ENCODE data around the gene ABCC1.

Gene ABCC1

GRCh38 chr16:15990902-15991301, 41.5 kb downstream of the ABCC1 start:
- DNase-seq (ENCODE audit: low read depth in 2 of 3, low spot score in 2 of 3) = no peak

DNA sequence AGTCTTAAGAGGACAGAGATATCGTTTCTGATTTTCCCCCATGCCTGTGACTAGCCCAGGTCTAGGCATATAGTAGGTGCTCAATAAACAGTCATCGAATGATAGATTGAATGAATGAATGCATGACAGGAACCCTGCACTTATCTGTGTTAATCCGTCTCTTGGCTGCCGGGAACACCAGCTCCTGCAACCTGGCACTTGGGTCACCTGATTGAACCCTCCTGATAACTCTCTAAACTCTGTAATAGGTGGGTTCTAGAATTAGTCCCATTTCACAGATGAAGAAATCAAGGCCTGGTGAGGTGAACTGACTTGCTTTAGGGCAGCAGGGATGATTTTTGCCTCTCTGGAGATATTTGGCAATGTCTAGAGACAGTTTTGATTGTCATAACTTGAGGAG, 43.7 kb downstream of the ABCC1 start:
- no peak for DNase-seq (ENCODE audit: low read depth in 2 of 3, low spot score in 2 of 3)

- DNase-seq (ENCODE audit: low read depth in 2 of 3, low spot score in 2 of 3) = no peak
Observed at GRCh38 chr16:15993541-15993940, 44.1 kb downstream of the ABCC1 start.

DNA sequence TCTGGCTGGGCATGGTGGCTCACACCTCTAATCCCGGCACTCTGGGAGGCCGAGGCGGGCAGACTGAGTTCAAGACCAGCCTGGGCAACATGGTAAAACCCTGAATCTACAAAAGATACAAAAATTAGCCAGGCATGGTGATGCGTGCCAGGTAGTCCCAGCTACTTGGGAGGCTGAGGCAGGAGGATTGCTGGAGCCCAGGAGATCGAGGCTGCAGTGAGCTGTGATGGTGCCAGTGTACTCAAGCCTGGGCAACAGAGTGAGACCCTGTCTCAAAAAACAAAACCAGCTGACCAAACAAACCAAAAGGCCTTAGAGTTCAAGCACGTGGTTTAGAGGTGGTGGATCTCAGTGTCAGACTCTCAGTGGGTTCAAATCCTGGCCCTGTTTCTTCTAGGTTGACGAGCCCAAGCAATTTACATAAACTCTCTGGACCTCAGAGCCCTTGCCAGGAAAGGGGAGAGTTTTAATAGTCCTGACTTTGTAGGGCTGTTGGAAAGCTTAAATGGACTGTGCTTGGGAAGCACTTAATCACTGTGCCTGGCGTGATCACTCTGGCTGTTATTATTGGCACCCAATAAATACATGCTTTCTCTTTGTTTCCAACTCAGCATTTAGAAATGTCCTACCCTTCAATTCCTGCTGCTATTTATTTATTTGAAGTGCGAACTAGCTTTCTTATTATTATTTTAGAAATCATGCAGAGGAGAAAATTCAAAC, 44.7 kb downstream of the ABCC1 start:
- DNase-seq (ENCODE audit: low read depth in 2 of 3, low spot score in 2 of 3) = no peak

- DNase-seq (ENCODE audit: low read depth in 2 of 3, low spot score in 2 of 3) = no peak
Observed at GRCh38 chr16:15996432-15997109, 47.2 kb downstream of the ABCC1 start.

DNA sequence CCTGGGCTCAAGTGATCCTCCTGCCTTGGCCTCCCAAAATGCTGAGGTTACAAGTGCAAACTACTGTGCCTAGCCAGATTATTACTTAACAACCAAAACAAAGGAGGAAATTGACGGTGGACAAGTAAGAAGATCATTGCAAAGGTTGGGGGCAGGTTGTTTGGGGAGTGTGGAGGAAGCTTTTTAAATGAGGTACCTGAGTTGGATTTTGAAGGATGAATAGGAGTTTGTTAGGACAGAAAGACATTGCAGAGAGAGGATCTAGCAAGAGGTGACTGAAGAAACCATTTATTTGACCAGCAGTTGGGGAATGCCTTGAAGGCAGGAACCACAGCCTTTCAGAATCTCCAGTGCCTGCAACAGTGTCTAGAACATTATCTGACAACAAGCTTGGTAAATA, 51.3 kb downstream of the ABCC1 start:
- DNase-seq (ENCODE audit: low read depth in 2 of 3, low spot score in 2 of 3) = no peak

DNA sequence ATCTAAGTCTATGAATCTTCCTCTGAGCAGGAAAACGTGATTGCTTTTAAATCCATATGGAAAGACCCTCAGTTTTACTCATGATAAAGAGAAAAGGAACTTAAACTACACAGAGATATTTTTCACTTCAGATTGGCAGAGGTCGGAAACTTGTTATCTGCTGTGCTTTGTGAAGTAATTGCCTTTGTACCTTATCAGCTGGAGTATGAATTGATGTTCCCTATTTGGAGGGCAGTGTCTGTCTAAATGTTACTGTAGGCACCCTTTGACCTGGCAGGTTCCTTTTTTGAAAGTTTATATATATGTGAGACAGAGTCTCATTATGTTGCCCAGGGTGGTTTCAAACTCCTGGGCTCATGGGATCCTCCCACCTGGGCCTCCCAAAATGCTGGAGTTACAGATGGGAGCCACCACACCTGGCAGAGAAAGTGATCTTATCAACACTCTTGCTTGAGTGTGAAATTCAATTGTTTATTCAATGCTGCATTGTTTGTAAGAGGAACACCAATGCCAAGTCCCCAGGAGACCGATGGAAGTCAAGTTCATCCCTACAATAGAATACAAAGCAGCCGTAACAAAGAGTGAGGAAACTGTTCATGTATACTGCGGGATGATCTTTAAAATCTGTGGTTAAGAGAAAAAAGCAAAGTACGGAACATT, 52.3 kb downstream of the ABCC1 start:
- no peak for DNase-seq (ENCODE audit: low read depth in 2 of 3, low spot score in 2 of 3)

- no peak for DNase-seq (ENCODE audit: low read depth in 2 of 3, low spot score in 2 of 3)
Observed at GRCh38 chr16:16003719-16004313, 54.4 kb downstream of the ABCC1 start.

GRCh38 chr16:16004314-16004749, 54.9 kb downstream of the ABCC1 start:
- no peak for DNase-seq (ENCODE audit: low read depth in 2 of 3, low spot score in 2 of 3)

- DNase-seq (ENCODE audit: low read depth in 2 of 3, low spot score in 2 of 3) = no peak
Observed at GRCh38 chr16:16005721-16006120, 56.3 kb downstream of the ABCC1 start.

- no peak for DNase-seq (ENCODE audit: low read depth in 2 of 3, low spot score in 2 of 3)
Observed at GRCh38 chr16:16006650-16007049, 57.2 kb downstream of the ABCC1 start.

- DNase-seq (ENCODE audit: low read depth in 2 of 3, low spot score in 2 of 3) = no peak
Observed at GRCh38 chr16:16007743-16008111, 58.3 kb downstream of the ABCC1 start.

GRCh38 chr16:16008666-16009065, 59.2 kb downstream of the ABCC1 start:
- DNase-seq (ENCODE audit: low read depth in 2 of 3, low spot score in 2 of 3) = no peak

DNA sequence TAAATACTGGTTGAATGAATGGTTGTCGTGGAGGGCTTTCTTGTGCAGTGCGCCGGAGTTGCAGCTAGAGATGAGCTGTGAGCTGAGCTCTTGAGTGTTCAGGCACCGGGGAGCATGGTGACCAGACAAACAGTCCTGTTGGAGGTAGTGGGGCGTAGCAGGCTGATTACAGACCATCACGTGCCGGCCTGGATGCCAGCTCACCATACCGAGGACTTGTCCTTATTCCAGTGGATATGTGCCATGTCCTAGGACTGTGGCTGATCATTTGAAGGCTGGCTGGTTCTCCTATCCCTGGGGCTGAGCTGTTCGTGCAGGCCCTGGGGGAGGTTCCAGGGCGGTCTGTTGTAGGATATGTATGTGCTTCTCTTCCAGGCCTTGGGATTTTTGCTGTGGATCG, 60.0 kb downstream of the ABCC1 start:
- no peak for DNase-seq (ENCODE audit: low read depth in 2 of 3, low spot score in 2 of 3)

DNA sequence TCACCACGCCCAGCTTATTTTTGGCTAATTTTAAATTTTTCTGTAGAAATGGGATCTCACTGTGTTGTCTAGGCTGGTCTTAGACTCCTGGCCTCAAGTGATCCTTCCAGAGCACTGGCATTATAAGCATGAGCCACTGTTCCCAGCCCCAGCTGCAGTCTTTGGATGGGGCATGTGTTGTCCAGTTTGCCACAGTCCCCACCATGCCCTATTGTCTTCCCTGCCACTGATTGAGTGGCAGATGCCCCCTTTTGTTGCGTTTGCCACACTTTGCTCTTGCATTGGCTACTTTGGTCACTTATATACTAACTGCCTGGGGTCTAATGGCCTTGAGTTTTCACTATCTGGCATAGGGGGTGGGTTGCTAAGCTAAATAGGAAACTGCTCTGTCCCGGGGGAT, 60.8 kb downstream of the ABCC1 start:
- DNase-seq (ENCODE audit: low read depth in 2 of 3, low spot score in 2 of 3) = no peak

DNA sequence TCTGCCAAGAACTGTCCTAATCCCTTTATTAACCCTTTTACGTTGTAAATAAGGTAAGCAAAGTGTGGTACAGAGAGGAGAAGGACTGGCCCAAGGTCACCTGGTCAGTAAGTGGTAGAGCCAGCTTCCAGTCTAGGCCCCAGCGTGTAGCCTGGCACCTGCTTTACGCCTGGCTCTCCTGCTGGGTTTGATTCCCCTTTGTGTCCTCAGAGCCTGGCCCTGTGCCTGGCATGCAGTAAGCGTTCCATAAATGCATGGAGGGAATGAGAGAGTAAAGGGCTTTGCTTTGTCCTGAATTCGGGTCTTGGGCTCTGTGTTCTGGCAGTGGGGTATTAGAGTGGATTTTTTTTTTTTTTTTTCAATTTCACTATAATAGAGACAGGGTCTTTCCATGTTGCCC, 62.7 kb downstream of the ABCC1 start:
- DNase-seq (ENCODE audit: low read depth in 2 of 3, low spot score in 2 of 3) = no peak

- DNase-seq (ENCODE audit: low read depth in 2 of 3, low spot score in 2 of 3) = no peak
Observed at GRCh38 chr16:16013812-16014211, 64.4 kb downstream of the ABCC1 start.

DNA sequence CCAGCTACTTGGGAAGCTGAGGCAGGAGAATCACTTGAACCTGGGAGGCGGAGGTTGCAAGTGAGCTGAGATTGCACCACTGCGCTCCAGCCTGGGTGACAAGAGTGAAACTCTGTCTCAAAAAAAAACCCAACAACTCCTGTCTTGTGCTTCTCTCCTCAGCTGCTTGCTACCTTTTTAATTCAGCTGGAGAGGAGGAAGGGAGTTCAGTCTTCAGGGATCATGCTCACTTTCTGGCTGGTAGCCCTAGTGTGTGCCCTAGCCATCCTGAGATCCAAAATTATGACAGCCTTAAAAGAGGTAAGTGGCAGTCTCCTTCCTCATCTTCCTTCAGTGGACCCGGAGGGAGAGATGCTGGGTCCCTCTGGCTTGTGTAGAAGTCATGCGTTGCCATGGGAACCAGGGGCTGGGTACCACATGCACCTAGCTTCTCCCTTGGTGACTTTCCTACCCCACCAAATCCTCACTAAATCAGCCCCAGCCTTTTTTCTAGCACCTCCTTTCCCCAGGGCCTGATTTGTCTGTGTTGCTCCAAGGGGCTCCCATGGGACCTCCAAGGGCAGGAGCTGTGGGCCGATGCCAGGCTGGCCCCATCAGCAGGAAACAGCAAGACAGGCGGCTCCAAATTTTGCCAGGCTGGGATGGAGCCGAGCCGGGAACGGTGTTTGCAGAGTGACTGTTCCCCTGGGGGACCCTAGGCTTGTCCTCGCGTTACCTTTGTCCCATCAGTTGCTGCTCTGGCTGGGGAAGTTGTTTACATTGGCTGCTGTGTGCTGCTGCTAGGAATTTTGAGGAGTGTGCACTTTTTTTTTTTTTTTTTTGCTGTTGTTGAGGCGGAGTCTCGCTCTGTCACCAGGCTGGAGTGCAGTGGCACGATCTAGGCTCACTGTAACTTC, 65.2 kb downstream of the ABCC1 start:
- DNase-seq (ENCODE audit: low read depth in 2 of 3, low spot score in 2 of 3) = no peak

DNA sequence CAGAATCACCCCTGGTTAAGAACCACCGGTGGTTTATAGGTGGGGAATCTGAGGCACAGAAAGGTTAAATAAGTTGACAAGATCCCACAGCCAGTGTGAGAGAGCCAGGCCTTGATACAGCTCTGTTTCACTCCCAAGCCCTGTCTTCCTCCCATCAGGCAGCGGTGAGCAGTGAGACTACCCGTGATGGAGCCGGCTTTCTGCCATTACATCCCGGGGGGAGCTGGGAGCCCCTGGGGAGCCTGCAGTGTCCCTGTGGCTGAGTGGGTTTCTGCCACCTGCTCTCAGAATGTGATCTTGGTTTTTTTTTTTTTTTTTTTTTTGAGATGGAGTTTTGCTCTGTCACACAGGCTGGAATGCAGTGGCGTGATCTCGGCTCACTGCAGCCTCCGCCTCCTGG, 66.4 kb downstream of the ABCC1 start:
- no peak for DNase-seq (ENCODE audit: low read depth in 2 of 3, low spot score in 2 of 3)

DNA sequence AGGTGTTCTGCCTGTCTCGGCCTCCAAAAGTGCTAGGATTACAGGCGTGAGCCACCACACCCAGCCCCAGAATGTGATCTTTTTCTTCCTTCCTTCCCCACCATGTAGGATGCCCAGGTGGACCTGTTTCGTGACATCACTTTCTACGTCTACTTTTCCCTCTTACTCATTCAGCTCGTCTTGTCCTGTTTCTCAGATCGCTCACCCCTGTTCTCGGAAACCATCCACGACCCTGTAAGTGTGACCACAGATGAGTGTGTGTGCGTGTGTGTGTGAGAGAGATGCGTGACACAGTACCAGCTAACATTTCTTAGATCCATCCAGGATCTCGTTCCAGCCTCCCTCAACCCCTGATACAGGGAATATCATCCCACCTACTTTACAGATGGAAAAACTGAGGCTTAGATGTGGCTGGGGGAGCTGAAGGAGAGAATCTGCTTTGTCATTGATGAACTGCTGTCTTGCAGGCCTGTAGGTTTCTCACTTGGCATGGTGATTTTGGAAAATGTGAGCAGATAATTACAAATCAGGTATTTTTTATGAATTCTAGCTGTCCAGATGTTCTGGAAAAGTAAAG, 67.1 kb downstream of the ABCC1 start:
- no peak for DNase-seq (ENCODE audit: low read depth in 2 of 3, low spot score in 2 of 3)

DNA sequence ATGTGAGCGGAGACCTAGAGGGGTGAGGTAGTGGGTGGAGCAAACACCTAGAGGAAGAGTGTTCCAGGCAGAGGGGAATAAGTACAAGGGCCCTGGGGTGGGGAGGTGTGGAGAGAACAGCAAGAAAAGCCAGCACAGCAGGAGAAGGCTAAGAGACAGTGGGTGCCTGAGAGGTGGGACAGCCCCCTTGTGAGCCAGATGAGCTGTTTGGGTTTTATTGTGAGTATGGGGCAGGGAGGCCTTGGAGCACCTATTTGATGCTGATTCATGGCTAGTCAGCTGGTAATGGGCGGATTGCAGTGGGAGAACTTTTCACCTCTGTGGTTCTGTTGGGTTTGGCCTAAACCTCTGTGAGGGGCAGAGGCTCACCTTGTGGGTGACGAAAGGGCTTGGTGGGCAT, 68.4 kb downstream of the ABCC1 start:
- no peak for DNase-seq (ENCODE audit: low read depth in 2 of 3, low spot score in 2 of 3)
